Subcutaneous adipose tissue (tissue), 4 donors: ENCODE measurements around the gene CFAP46. TPM values are rescaled to one million over a fixed set of nuclear protein-coding genes. Genes with fewer than 3 reads are reported as not detected.

ENCODE experiments used
- total RNA-seq, 4 donors: library from RNA; depleted of rRNA; stranded (reverse); fragments of >200 nt; gene quantifications; one replicate each; pipeline ENCODE4 v1.1.0, GENCODE V29; 2016
- TF ChIP-seq, protein P1 (sequence below): fragments of 450-650 bp; IDR thresholded peaks from one replicate; pipeline ENCODE4 v1.5.1; 2016; ENCODE audit warnings: low read depth, mild to moderate bottlenecking, control low read depth, antibody characterized with exemption, moderate library complexity

Gene CFAP46
- total RNA-seq, 4 donors from 2014 or later, result not detected

DNA sequence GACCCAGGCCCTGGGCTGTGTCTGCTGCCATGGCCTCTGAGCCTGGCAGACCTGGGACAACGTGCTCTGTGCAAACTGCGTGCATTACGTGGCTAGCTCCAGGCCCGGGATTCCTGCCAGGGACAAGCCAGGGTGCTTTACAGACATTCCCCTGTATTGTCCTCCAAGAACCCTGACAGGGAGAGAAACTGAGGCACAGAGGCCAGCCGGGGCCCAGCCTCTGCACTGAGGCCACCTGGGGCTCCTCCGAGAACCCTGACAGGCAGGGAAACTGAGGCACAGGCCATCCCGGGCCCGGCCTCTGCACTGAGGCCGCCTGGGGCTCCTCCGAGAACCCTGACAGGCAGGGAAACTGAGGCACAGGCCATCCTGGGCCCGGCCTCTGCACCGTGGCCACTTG is 64.9 kb downstream of the CFAP46 start:
- TF ChIP-seq, protein P1, sequence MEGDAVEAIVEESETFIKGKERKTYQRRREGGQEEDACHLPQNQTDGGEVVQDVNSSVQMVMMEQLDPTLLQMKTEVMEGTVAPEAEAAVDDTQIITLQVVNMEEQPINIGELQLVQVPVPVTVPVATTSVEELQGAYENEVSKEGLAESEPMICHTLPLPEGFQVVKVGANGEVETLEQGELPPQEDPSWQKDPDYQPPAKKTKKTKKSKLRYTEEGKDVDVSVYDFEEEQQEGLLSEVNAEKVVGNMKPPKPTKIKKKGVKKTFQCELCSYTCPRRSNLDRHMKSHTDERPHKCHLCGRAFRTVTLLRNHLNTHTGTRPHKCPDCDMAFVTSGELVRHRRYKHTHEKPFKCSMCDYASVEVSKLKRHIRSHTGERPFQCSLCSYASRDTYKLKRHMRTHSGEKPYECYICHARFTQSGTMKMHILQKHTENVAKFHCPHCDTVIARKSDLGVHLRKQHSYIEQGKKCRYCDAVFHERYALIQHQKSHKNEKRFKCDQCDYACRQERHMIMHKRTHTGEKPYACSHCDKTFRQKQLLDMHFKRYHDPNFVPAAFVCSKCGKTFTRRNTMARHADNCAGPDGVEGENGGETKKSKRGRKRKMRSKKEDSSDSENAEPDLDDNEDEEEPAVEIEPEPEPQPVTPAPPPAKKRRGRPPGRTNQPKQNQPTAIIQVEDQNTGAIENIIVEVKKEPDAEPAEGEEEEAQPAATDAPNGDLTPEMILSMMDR, result no peak

DNA sequence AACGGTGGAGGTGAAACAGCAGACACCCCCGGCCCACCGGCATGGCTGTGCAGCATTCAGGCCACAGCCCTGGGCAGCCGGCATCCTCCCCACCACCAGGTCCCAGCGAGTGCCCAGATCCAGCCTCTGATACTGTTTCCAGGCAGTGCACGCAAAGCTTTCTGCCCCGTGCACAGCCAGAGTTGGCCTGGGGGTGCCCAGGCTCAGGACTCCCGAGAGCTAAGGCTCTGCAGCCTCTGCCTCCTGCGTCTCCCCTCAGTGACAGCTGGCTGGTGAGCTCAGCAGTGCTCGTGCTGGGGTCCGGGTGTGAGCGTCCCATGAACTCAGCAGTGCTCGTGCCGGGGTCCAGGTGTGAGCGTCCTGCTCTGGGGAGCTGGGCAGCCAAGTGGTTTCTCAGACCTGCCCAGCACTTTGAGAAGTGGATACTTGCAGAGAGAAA is 65.4 kb downstream of the CFAP46 start:
- TF ChIP-seq, protein P1, result no peak

DNA sequence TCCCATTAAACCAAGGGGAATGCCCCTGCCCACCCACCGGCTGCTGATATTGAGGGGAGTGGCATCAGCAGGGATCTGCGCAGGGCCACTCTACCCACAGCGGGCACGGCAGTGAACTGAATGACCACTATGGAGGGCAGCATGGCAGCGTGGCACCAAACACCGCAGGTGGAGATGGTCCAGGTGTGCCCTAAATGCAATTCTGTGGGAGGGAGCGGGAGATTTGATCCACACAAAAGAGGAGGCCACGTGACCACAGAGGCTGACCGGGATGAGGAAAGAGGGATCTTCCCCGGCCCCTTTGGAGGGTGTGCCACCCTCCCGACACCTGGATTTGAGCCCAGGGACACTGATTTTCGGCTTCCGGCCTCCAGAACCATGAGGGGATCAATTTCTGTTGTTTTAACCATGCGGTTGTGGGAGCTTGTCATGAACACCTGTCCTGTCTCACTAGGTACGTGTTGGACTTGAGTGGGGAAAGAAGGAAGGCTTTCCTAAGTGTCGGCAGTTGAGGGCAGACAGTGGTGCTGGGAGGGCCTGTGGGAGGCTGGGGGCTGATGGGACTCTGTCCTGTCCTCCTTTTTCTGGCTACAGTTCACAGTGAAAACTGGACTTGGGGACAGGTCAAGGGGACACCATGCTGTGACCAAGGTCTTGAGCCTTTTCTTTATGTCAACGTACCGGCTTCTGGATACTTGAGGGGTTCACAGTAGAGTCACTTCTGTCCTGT is 66.1 kb downstream of the CFAP46 start:
- TF ChIP-seq, protein P1, result no peak

GRCh38 chr10:132875435-132875834 is 66.9 kb downstream of the CFAP46 start:
- TF ChIP-seq, protein P1, result no peak

DNA sequence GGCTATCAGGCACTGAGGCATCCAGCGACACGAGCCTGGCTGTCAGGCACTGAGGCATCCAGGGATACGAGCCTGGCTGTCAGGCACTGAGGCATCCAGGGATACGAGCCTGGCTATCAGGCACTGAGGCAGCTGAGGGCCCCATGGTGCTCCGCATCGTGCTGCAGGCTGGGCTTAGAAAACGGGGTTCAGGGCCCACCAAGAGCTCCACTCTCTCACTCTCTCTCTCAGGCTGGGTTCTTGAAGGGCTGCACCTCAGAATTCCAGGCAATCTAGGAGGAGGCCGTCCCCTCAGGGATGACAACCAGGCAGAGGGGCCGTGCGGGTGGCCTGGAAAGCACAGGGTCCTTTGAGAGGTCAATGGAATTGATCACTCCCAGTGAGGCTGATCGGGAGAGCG is 69.0 kb downstream of the CFAP46 start:
- TF ChIP-seq, protein P1, result no peak

DNA sequence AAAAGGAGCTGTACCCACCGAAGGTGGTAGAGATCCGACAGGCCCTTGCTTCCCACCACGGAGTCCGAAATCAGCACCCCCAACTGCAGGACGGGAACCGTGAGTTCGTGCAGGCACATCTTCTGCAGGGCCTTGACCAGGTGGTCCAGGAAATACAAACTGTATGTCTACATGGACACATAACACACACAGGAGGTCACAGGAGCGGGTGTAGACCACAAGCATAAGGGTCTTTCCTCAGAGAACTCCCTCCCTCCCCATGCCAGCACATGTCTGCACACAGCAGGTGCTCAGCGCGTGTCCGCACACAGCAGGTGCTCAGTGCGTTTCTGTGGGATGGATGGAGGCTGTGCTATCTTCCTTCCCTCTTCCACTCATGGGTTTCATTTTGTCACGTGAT is 69.7 kb downstream of the CFAP46 start:
- TF ChIP-seq, protein P1, result no peak

DNA sequence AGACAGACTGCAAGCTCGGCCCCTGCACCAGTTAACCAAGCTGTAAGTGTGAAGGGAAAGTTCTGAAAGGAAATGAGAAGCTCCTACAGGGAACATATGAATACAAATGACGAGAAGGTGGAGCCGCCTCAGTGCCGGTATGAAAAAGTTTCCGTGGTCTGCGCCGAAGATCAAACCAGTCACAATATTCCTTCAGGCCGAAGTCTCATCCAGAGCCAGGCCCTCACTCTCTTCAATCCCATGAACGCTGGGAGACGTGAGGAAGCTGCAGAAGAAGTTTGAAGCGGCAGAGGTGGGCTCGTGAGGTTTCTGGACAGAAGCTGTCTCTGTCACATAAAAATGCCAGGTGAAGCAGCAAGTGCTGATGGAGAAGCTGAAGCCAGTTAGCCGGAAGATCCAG is 71.9 kb downstream of the CFAP46 start:
- TF ChIP-seq, protein P1, result no peak
